ENCODE data around the gene ATL1.

ATL1 gene

DNA sequence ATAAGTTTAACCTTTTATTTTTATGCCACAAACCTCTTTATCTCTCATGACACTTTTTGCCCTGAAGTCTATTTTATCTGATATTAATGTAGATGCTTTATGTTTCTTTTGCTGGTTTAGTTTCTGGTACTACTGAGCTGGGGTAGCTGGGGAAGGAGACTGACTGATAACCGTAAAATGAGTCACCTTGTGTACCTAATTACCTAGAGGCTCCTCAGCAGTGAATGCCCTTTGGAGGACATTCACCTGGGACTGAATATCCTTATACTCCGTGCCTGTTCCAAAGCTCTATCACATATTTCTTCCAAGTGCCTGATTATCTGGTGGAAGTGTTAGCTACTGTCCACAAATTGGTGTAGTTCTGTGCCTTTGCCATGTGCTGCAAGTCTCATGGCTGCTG, 13.9 kb downstream of the ATL1 start:
- no peak overlapping the region for H3K4me3 ChIP-seq (ENCODE audit: low read length)
- H3K9me3 ChIP-seq (ENCODE audit: insufficient read depth, low read depth, low read length): peaks cover 13% of the 10 kb centered on the region; the same call in 1 of the 2 replicates
- no peaks in the 10 kb centered on the region for H3K4me1 ChIP-seq (ENCODE audit: insufficient read depth, low read length)
- no peaks in the 10 kb centered on the region for H3K36me3 ChIP-seq (ENCODE audit: insufficient read depth, low read length)
- H3K9ac ChIP-seq (ENCODE audit: low read depth, low read length): no peak overlapping the region
- 69% methylated on average over 2 of the region's 2 CpGs for WGBS
- H3K27ac ChIP-seq (ENCODE audit: low read depth, low read length): no peak overlapping the region
- H3K27me3 ChIP-seq (ENCODE audit: insufficient read depth, low read length): no peaks in the 10 kb centered on the region

DNA sequence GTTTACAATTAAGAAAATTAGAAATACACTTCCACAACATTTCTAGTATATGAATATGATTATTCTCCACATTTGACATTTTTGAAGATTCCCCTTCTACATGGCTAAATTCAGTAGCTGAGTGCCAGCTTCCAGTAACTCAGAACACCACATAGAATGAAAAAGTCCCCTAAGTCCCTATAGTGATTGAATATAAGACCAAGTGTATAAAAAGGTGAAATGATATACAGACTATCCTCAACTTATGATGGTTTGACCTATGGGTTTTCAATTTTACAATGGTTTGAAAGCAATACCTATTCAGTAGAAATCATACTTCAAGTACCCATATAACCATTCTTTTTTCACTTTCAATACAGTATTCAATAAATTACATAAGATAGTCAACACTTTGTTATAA, 15.8 kb downstream of the ATL1 start:
- H3K4me3 ChIP-seq (ENCODE audit: low read length): no peak overlapping the region
- H3K27me3 ChIP-seq (ENCODE audit: insufficient read depth, low read length): no peaks in the 10 kb centered on the region
- no peak overlapping the region for H3K27ac ChIP-seq (ENCODE audit: low read depth, low read length)
- no peaks in the 10 kb centered on the region for H3K36me3 ChIP-seq (ENCODE audit: insufficient read depth, low read length)
- H3K4me1 ChIP-seq (ENCODE audit: insufficient read depth, low read length): no peaks in the 10 kb centered on the region; the same call in 1 of the 2 replicates
- 0 out of 2 replicates have a peak, but pooled peaks cover 6% of the 10 kb centered on the region for H3K9me3 ChIP-seq (ENCODE audit: insufficient read depth, low read depth, low read length)
- no peak overlapping the region for H3K9ac ChIP-seq (ENCODE audit: low read depth, low read length)

DNA sequence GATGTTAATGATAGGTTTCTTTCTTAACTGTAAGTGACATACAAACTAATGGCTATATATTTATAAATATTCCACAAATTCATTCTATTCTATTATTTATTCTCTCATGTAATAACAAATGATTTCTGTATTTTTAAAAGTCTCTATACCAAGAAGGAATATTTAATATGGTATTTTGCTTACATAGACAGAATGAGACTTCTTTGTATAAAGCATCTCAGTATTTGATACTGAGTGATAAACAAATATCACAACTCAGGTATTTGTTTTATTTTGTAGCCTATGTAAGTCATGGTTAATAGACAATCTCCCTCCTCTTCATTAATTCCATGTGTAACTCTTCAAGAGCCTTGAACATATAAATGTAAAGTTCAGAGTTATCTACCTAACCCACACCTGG, 18.0 kb downstream of the ATL1 start:
- H3K36me3 ChIP-seq (ENCODE audit: insufficient read depth, low read length): no peaks in the 10 kb centered on the region
- H3K27me3 ChIP-seq (ENCODE audit: insufficient read depth, low read length): no peaks in the 10 kb centered on the region
- H3K9me3 ChIP-seq (ENCODE audit: insufficient read depth, low read depth, low read length): no peaks in the 10 kb centered on the region
- no peaks in the 10 kb centered on the region; the same call in 1 of the 2 replicates for H3K4me1 ChIP-seq (ENCODE audit: insufficient read depth, low read length)
- H3K9ac ChIP-seq (ENCODE audit: low read depth, low read length): no peak overlapping the region
- H3K27ac ChIP-seq (ENCODE audit: low read depth, low read length): no peak overlapping the region
- H3K4me3 ChIP-seq (ENCODE audit: low read length): no peak overlapping the region

DNA sequence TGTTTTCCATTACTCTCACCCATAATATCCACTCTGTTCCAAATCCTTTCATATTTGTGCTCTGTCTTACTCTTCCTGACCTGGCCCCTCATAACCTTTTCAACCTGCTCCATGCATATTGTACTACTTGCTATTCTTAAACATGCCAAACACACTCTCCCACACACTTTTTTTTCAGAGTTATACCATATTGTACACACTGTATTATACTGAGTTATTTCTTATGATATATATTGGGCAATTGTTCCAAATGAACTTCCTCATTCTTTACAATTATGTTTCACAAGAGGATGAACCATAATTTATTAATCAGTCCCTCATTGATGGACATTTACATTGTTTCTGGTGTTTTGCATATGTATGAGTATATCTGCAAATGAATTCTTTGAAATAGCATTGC, 18.5 kb downstream of the ATL1 start:
- Histone ChIP-seq H3K9me3 (ENCODE audit: insufficient read depth, low read depth, low read length) (no peaks in the 10 kb centered on the region), H3K27me3 (ENCODE audit: insufficient read depth, low read length) (no peaks in the 10 kb centered on the region), H3K4me1 (ENCODE audit: insufficient read depth, low read length) (no peaks in the 10 kb centered on the region; the same call in 1 of the 2 replicates), H3K4me3 (ENCODE audit: low read length) (no peak overlapping the region), H3K36me3 (ENCODE audit: insufficient read depth, low read length) (no peaks in the 10 kb centered on the region), H3K27ac (ENCODE audit: low read depth, low read length) (no peak overlapping the region), H3K9ac (ENCODE audit: low read depth, low read length) (no peak overlapping the region)

DNA sequence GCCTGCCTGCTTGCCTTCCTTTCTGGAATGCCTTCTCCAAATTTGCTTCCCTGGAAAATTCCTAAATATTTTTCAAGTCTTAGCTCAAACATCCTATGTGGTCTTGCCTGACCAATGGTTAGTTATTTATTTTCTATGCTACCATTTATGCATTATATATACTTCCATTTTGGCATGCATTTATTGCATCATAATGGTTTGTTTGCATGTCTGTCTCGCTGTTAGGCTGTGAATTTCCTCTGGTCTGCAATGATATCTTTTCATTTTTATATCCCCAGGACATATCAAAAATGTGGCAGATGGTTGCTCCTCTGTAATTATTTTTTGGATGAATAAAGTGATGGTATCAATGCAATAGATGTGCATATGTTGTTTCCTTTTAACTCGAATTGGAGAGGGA, 30.5 kb downstream of the ATL1 start:
- H3K27me3 ChIP-seq (ENCODE audit: insufficient read depth, low read length): no peaks in the 10 kb centered on the region
- no peaks in the 10 kb centered on the region for H3K9me3 ChIP-seq (ENCODE audit: insufficient read depth, low read depth, low read length)
- H3K4me3 ChIP-seq (ENCODE audit: low read length): no peak overlapping the region
- H3K27ac ChIP-seq (ENCODE audit: low read depth, low read length): no peak overlapping the region
- peaks cover 12% of the 10 kb centered on the region for H3K4me1 ChIP-seq (ENCODE audit: insufficient read depth, low read length)
- WGBS: 100% methylated on average over 1 of the region's 2 CpGs
- H3K36me3 ChIP-seq (ENCODE audit: insufficient read depth, low read length): no peaks in the 10 kb centered on the region
- H3K9ac ChIP-seq (ENCODE audit: low read depth, low read length): no peak overlapping the region

DNA sequence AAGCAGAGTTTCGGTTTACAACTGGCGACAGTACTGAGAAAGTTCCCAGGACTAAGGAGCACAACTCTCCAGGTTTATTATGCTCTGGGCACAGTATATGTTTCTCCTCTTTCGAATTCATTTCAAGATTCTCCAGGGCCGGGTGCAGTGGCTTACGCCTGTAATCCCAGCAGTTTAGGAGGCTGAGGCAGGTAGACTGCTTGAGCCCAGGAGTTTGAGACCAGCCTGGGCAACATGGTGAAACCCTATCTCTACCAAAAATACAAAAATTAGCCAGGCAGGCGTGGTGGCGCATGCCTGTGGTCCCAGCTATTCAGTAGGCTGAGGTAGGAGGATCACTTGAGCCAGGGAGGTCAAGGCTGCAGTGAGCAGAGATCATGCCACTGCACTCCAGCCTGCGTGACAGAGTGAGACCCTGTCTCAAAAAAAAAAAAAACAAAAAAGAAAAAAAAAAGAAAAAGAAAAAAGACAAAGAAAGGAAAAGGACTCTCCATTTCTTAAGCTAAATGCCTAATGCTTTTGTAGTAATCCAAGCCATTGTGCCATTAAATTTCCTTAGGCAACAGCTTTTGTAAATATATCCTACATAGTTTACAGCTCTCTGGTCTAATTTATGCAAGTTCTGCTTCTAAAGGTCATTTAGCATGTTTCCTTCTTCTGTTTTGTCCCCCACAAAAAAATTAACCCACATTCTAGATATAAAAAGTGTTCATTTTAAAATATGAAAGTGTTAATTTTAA, 34.8 kb downstream of the ATL1 start:
- Histone ChIP-seq H3K4me3 (ENCODE audit: low read length) (no peak overlapping the region), H3K36me3 (ENCODE audit: insufficient read depth, low read length) (no peaks in the 10 kb centered on the region), H3K4me1 (ENCODE audit: insufficient read depth, low read length) (peaks cover 14% of the 10 kb centered on the region), H3K27me3 (ENCODE audit: insufficient read depth, low read length) (no peaks in the 10 kb centered on the region), H3K9ac (ENCODE audit: low read depth, low read length) (peak overlapping the region; percentile 33; the same call in 1 of the 2 replicates), H3K9me3 (ENCODE audit: insufficient read depth, low read depth, low read length) (no peaks in the 10 kb centered on the region), H3K27ac (ENCODE audit: low read depth, low read length) (no peak overlapping the region)
- WGBS: 79% methylated on average over 7 of the region's 8 CpGs

DNA sequence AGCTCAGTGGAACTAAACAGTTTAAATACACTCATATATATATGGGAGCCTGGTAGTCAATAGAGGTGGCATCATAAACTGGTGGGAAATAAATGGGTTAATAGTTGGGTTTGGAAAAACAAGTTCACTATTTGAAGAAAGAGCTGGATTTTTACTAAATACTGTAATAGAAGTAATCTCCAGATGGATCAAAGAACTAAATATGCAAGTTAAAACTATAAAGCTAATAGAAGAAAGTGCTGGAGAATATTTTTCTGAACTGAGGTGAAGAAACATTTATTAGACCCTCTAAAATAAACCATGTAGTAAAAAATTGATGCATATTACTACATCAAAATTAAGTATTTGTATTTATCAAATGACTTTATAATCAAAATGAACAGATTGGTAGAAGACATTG, 38.8 kb downstream of the ATL1 start:
- no peaks in the 10 kb centered on the region for H3K27me3 ChIP-seq (ENCODE audit: insufficient read depth, low read length)
- no peaks in the 10 kb centered on the region for H3K36me3 ChIP-seq (ENCODE audit: insufficient read depth, low read length)
- H3K4me1 ChIP-seq (ENCODE audit: insufficient read depth, low read length): peaks cover 29% of the 10 kb centered on the region
- H3K4me3 ChIP-seq (ENCODE audit: low read length): no peak overlapping the region
- H3K9me3 ChIP-seq (ENCODE audit: insufficient read depth, low read depth, low read length): no peaks in the 10 kb centered on the region
- H3K27ac ChIP-seq (ENCODE audit: low read depth, low read length): no peak overlapping the region
- no peak overlapping the region for H3K9ac ChIP-seq (ENCODE audit: low read depth, low read length)

DNA sequence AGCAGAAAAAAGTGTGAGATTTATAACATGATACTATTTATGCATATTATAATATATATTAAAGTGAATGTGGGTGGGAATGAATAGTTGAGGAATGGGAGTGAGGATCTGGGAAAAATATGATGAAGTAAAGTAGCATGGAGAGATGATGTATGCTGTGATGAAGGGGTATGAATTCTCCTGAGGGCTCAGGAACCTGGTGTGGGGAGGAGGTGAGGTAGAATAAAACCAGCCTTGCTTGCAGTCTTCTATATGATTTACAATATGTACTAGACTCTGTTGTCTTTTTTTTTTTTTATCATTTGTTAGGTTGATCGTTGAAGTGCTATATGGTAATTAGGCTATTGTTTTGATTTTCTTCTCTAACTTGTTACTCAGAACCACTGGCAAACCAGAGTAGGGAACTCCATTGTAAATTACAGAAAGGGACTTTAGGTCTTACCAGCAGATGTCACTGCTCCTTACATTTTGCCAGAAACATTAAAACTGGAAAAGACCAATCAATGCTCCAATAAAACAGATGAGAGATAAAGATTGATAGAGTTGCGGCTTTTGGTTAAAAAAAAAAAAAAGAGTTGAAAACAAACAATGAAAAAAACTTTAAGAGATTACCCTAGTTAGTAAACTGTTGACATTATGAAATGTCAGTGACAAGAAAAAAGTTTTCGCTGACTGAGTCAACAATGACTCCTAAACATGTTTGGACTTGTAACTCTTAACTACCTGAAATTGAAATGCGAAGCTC, 39.9 kb downstream of the ATL1 start:
- H3K27ac ChIP-seq (ENCODE audit: low read depth, low read length): no peak overlapping the region
- WGBS: 45% methylated on average over 2 of the region's 4 CpGs
- no peaks in the 10 kb centered on the region for H3K9me3 ChIP-seq (ENCODE audit: insufficient read depth, low read depth, low read length)
- peaks cover 20% of the 10 kb centered on the region for H3K4me1 ChIP-seq (ENCODE audit: insufficient read depth, low read length)
- no peak overlapping the region for H3K4me3 ChIP-seq (ENCODE audit: low read length)
- H3K36me3 ChIP-seq (ENCODE audit: insufficient read depth, low read length): no peaks in the 10 kb centered on the region
- no peaks in the 10 kb centered on the region for H3K27me3 ChIP-seq (ENCODE audit: insufficient read depth, low read length)
- peak overlapping the region; percentile 42 for H3K9ac ChIP-seq (ENCODE audit: low read depth, low read length)

DNA sequence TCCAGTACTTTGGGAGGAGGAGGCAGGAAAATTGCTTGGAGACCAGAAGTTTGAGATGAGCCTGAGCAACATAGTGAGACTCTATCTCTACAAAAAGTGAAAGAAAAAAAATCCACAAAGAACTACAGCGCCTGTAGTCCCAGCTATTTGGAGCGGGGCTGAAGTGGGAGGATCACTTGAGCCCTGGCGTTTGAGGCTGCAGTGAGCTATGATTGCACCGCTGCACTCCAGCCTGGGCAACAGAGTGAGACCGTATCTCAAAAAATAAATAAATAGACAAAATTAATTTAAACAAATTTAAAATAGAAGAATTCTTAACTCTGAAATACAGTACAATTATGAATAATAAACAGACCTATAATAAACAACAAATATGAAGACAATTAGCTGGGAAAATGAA, 40.9 kb downstream of the ATL1 start:
- Histone ChIP-seq H3K4me3 (ENCODE audit: low read length) (no peak overlapping the region), H3K27ac (ENCODE audit: low read depth, low read length) (no peak overlapping the region), H3K9me3 (ENCODE audit: insufficient read depth, low read depth, low read length) (no peaks in the 10 kb centered on the region), H3K9ac (ENCODE audit: low read depth, low read length) (peak overlapping the region; percentile 42; the same call in 1 of the 2 replicates), H3K36me3 (ENCODE audit: insufficient read depth, low read length) (no peaks in the 10 kb centered on the region), H3K4me1 (ENCODE audit: insufficient read depth, low read length) (peaks cover 17% of the 10 kb centered on the region), H3K27me3 (ENCODE audit: insufficient read depth, low read length) (no peaks in the 10 kb centered on the region)
- 51% methylated on average over 4 of the region's 5 CpGs for WGBS

DNA sequence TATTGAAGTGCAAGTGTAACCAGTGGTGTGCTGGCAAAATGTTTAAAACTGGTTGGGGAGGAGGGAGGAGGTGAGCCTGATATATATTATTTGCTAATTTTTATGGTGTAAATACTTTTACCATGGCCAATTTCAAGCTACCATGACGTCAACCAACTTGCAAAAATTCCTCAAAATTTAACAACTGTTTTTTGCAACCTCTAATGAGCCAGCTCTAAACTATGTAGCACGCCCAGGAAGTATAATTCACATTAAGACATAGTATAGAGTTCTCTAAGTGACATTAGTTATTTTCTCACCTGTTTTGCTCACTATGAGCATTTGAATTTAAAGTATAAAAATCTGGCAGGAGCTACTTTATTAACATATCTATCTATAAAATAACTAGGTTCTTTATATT, 41.4 kb downstream of the ATL1 start:
- no peaks in the 10 kb centered on the region for H3K9me3 ChIP-seq (ENCODE audit: insufficient read depth, low read depth, low read length)
- H3K4me1 ChIP-seq (ENCODE audit: insufficient read depth, low read length): peaks cover 17% of the 10 kb centered on the region
- 94% methylated on average over 2 of the region's 2 CpGs for WGBS
- no peak overlapping the region for H3K27ac ChIP-seq (ENCODE audit: low read depth, low read length)
- no peak overlapping the region for H3K4me3 ChIP-seq (ENCODE audit: low read length)
- H3K27me3 ChIP-seq (ENCODE audit: insufficient read depth, low read length): no peaks in the 10 kb centered on the region
- H3K9ac ChIP-seq (ENCODE audit: low read depth, low read length): no peak overlapping the region
- no peaks in the 10 kb centered on the region for H3K36me3 ChIP-seq (ENCODE audit: insufficient read depth, low read length)

DNA sequence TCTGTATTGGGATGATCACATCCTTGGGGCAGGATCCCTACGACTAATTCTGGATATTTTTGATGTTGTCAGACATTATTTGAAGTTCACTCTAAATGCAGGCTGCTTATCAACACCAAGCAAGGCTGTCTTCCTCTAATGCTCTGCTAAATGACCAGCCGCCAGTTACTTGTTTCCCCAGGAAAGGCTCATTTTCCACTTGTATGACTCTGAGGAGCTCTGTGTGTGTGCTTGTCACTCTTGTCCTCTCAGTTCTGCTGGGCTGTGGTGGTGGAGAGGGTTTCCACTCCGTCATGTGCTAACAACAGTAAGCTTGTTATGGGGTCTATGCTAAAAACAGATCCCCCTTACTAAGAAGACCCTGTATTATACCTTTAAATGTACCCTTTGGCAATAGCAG, 42.1 kb downstream of the ATL1 start:
- H3K27ac ChIP-seq (ENCODE audit: low read depth, low read length): no peak overlapping the region
- WGBS: 87% methylated on average over 2 of the region's 3 CpGs
- no peak overlapping the region for H3K4me3 ChIP-seq (ENCODE audit: low read length)

More for the DNA sequence above, 42.1 kb downstream of the ATL1 start:
- no peaks in the 10 kb centered on the region for H3K27me3 ChIP-seq (ENCODE audit: insufficient read depth, low read length)
- H3K36me3 ChIP-seq (ENCODE audit: insufficient read depth, low read length): no peaks in the 10 kb centered on the region
- H3K9me3 ChIP-seq (ENCODE audit: insufficient read depth, low read depth, low read length): no peaks in the 10 kb centered on the region
- H3K4me1 ChIP-seq (ENCODE audit: insufficient read depth, low read length): peaks cover 17% of the 10 kb centered on the region
- H3K9ac ChIP-seq (ENCODE audit: low read depth, low read length): no peak overlapping the region

All from HUES64 (cell line).